Vagina (tissue), 2 donors: ENCODE measurements around the gene ADGRE3. TPM values are rescaled to one million over a fixed set of nuclear protein-coding genes. Genes with fewer than 3 reads are reported as not detected.

ENCODE experiments used
- DNase-seq, 2 donors: peaks; one replicate each; pipeline ENCODE4 v3.0.0-alpha.2; 2017; ENCODE audit errors: extremely low spot score in 2 of 2
- H3K27ac ChIP-seq: fragments of 200-600 bp; sonication (generic); one replicate; pipeline ENCODE4 v1.5.1; 2019
- H3K27me3 ChIP-seq: fragments of 200-600 bp; sonication (generic); one replicate; pipeline ENCODE4 v1.5.1; 2019
- H3K36me3 ChIP-seq, 2 donors: fragments of 200-600 bp; sonication (generic); one replicate each; pipeline ENCODE4 v1.5.1; 2017 to 2019
- H3K4me1 ChIP-seq: fragments of 200-600 bp; sonication (generic); one replicate; pipeline ENCODE4 v1.5.1; 2019
- H3K4me3 ChIP-seq, 2 donors: fragments of 200-600 bp; sonication (generic); 1 replicate in 1 of 2; 2 replicates in 1 of 2; pipeline ENCODE4 v1.5.1; 2016 to 2019
- H3K9me3 ChIP-seq: fragments of 200-600 bp; sonication (generic); one replicate; pipeline ENCODE4 v1.5.1; 2019
- CTCF ChIP-seq, 3 experiments: fragments of 450-650 bp in 2 of 3; fragments of 200-600 bp in 1 of 3; sonication (generic) in 1 of 3; IDR thresholded peaks; one replicate each; pipeline ENCODE4 v1.5.1; 2017 to 2019; ENCODE audit warnings: antibody characterized with exemption in 3 of 3, mild to moderate bottlenecking in 2 of 3, moderate library complexity in 2 of 3
- POLR2A ChIP-seq, 2 donors: fragments of 450-650 bp; IDR thresholded peaks; one replicate each; pipeline ENCODE4 v1.6.1; 2017; ENCODE audit warnings: antibody characterized with exemption in 2 of 2, mild to moderate bottlenecking in 2 of 2, moderate library complexity in 2 of 2
- POLR2AphosphoS5 ChIP-seq, 2 donors: sonication (generic); formaldehyde crosslinking; IDR thresholded peaks; one replicate each; pipeline ENCODE4 v1.9.0; 2017; ENCODE audit warnings: antibody characterized with exemption in 2 of 2, mild to moderate bottlenecking in 2 of 2, low read depth in 1 of 2; ENCODE audit not compliant: insufficient read depth in 1 of 2
- intact Hi-C: fragments of 100-400 bp; cut with DNase I; formaldehyde crosslinking; loops from one replicate; pipeline ENCODE4 v1.15.1; 2023
- total RNA-seq: library from RNA; depleted of rRNA; stranded (reverse); fragments of >200 nt; gene quantifications from one replicate; pipeline ENCODE4 v1.2.3, GENCODE V29; 2016

The ADGRE3 gene
- total RNA-seq, 1 donor from 2014 or later: not detected

GRCh38 chr19:14683439-14683838 lies 8.8 kb upstream of the ADGRE3 start:
- Histone ChIP-seq H3K4me3 (no peak overlapping the region), H3K9me3 (no peaks in the 10 kb centered on the region), H3K27ac (no peak overlapping the region), H3K27me3 (no peaks in the 10 kb centered on the region), H3K36me3 (no peaks in the 10 kb centered on the region), H3K4me1 (no peaks in the 10 kb centered on the region)
- DNase-seq: no peak
- intact Hi-C loops: no loop called here
- TF ChIP-seq CTCF (IDR thresholded peaks at IDR 0.05): no peak
- TF ChIP-seq POLR2AphosphoS5 (IDR thresholded peaks at IDR 0.05; ENCODE audit: insufficient read depth in 1 of 2, low read depth in 1 of 2): no peak
- no peak for TF ChIP-seq POLR2A (IDR thresholded peaks at IDR 0.05)

GRCh38 chr19:14682084-14682483 lies 7.4 kb upstream of the ADGRE3 start:
- Histone ChIP-seq H3K36me3 (no peaks in the 10 kb centered on the region), H3K27ac (no peak overlapping the region), H3K9me3 (no peaks in the 10 kb centered on the region), H3K27me3 (no peaks in the 10 kb centered on the region), H3K4me3 (no peak overlapping the region), H3K4me1 (no peaks in the 10 kb centered on the region)
- no peak for DNase-seq
- no peak for TF ChIP-seq CTCF (IDR thresholded peaks at IDR 0.05)
- no peak for TF ChIP-seq POLR2A (IDR thresholded peaks at IDR 0.05)
- TF ChIP-seq POLR2AphosphoS5 (IDR thresholded peaks at IDR 0.05; ENCODE audit: insufficient read depth in 1 of 2, low read depth in 1 of 2): no peak
- intact Hi-C loops: no loop called here

- H3K27me3 ChIP-seq: no peaks in the 10 kb centered on the region
- no peaks in the 10 kb centered on the region for H3K36me3 ChIP-seq
- DNase-seq: no peak
- TF ChIP-seq CTCF (IDR thresholded peaks at IDR 0.05) (no peak), POLR2A (IDR thresholded peaks at IDR 0.05) (no peak), POLR2AphosphoS5 (IDR thresholded peaks at IDR 0.05; ENCODE audit: insufficient read depth in 1 of 2, low read depth in 1 of 2) (no peak)
- H3K27ac ChIP-seq: no peak overlapping the region
- no peak overlapping the region for H3K4me3 ChIP-seq
- intact Hi-C loops: no loop called here
- no peaks in the 10 kb centered on the region for H3K9me3 ChIP-seq
- H3K4me1 ChIP-seq: no peaks in the 10 kb centered on the region
These were observed 3.6 kb upstream of the ADGRE3 start for GRCh38 chr19:14678199-14678598.

GRCh38 chr19:14677464-14677863 lies 2.8 kb upstream of the ADGRE3 start:
- Histone ChIP-seq H3K27me3 (no peaks in the 10 kb centered on the region), H3K4me1 (no peaks in the 10 kb centered on the region), H3K36me3 (no peaks in the 10 kb centered on the region), H3K4me3 (no peak overlapping the region), H3K27ac (no peak overlapping the region), H3K9me3 (no peaks in the 10 kb centered on the region)
- intact Hi-C loops: no loop called here
- DNase-seq: no peak
- TF ChIP-seq POLR2A (IDR thresholded peaks at IDR 0.05) (no peak), CTCF (IDR thresholded peaks at IDR 0.05) (no peak), POLR2AphosphoS5 (IDR thresholded peaks at IDR 0.05; ENCODE audit: insufficient read depth in 1 of 2, low read depth in 1 of 2) (no peak)

- TF ChIP-seq POLR2AphosphoS5 (IDR thresholded peaks at IDR 0.05; ENCODE audit: insufficient read depth in 1 of 2, low read depth in 1 of 2) (no peak), CTCF (IDR thresholded peaks at IDR 0.05) (no peak), POLR2A (IDR thresholded peaks at IDR 0.05) (no peak)
- no peaks in the 10 kb centered on the region for H3K9me3 ChIP-seq
- H3K4me3 ChIP-seq: no peak overlapping the region
- H3K27me3 ChIP-seq: no peaks in the 10 kb centered on the region
- no peaks in the 10 kb centered on the region for H3K4me1 ChIP-seq
- no peaks in the 10 kb centered on the region for H3K36me3 ChIP-seq
- H3K27ac ChIP-seq: no peak overlapping the region
- DNase-seq: no peak
- intact Hi-C loops: no loop called here
These were observed 2.1 kb upstream of the ADGRE3 start for GRCh38 chr19:14676762-14677161.
